HCT116 (cell line): Measurements from ENCODE around the gene ISM1. TPM values are rescaled to one million over a fixed set of nuclear protein-coding genes. Genes with fewer than 3 reads are reported as not detected.

Source experiments
- ATAC-seq: fragments of 200-7000 bp; cut with Tn5 transposase; 2 replicates; pipeline ENCODE4 v1.9.1; 2020; ENCODE audit warnings: mild to moderate bottlenecking, moderate library complexity
- BruUV-seq: library from RNA; stranded (reverse); fragments of 400-500 nt; replicated peaks from 2 replicates; lab custom pipeline; 2021; lab: Mats Ljungman, UMichigan
- CTCF ChIA-PET: fragments of 300-600 bp; sonication (Branson Sonifier 250); formaldehyde crosslinking; loops from one replicate; lab custom pipeline; 2021; ENCODE audit warnings: antibody characterized with exemption; lab: Charles Lee
- POLR2A ChIA-PET: fragments of 300-600, 350-600 bp; sonication (Branson Sonifier 250); formaldehyde crosslinking; loops from one replicate; lab custom pipeline; 2021; ENCODE audit warnings: antibody characterized with exemption; lab: Charles Lee
- RAD21 ChIA-PET, 2 experiments: fragments of 300-600 bp; sonication (Branson Sonifier 250); formaldehyde crosslinking; loops; one replicate each; lab custom pipeline; 2023; ENCODE audit warnings: low total read pairs in 2 of 2; ENCODE audit not compliant: uncharacterized antibody in 2 of 2, unreplicated experiment in 2 of 2, low non-redundant PET in 1 of 2; lab: Charles Lee
- DNase-seq: peaks from one replicate; pipeline ENCODE4 v3.0.0-alpha.2; 2010; ENCODE audit warnings: low read depth, low spot score
- H2AFZ ChIP-seq: fragments of 200-600 bp; shearing (Covaris generic), sonication (generic); 2 replicates; pipeline ENCODE4 v1.6.1; 2017; ENCODE audit warnings: low read depth, mixed run types, mixed read lengths, antibody characterized with exemption, low read length; ENCODE audit not compliant: poor library complexity, severe bottlenecking
- H3K27ac ChIP-seq: 2 replicates; pipeline ENCODE4 v1.5.1; 2012; ENCODE audit warnings: low read depth, low read length
- H3K27me3 ChIP-seq: fragments of 200-600 bp; sonication (generic); 2 replicates; pipeline ENCODE4 v1.6.1; 2016; ENCODE audit warnings: mixed run types, low read length, mixed read lengths; ENCODE audit not compliant: insufficient read depth
- H3K36me3 ChIP-seq, 2 experiments: fragments of 200-500 bp in 1 of 2; fragments of 200-600 bp in 1 of 2; sonication (Bioruptor generic) in 1 of 2; sonication (generic) in 1 of 2; 2 replicates each; pipeline versions ENCODE4 v1.5.1 to v1.6.1; 2014 to 2016; ENCODE audit warnings: low read length in 2 of 2, inconsistent platforms in 1 of 2, mixed read lengths in 1 of 2, mixed run types in 1 of 2; ENCODE audit not compliant: insufficient read depth in 2 of 2, control insufficient read depth in 1 of 2
- H3K4me1 ChIP-seq, 2 experiments: fragments of 200-600 bp in 1 of 2; sonication (generic) in 1 of 2; 2 replicates each; pipeline versions ENCODE4 v1.5.1 to v1.6.1; 2012 to 2017; ENCODE audit warnings: low read length in 2 of 2, inconsistent platforms in 1 of 2, mild to moderate bottlenecking in 1 of 2, mixed read lengths in 1 of 2, mixed run types in 1 of 2, moderate library complexity in 1 of 2; ENCODE audit not compliant: insufficient read depth in 2 of 2, control insufficient read depth in 1 of 2
- H3K4me2 ChIP-seq: fragments of 200-600 bp; sonication (generic); 2 replicates; pipeline ENCODE4 v1.6.1; 2017; ENCODE audit warnings: mixed run types, low read length, mixed read lengths
- H3K4me3 ChIP-seq, 2 experiments: fragments of 200-600 bp in 1 of 2; sonication (generic) in 1 of 2; replicated peaks in 1 of 2; 2 replicates each; pipeline ENCODE4 v1.5.1; 2011 to 2016; ENCODE audit warnings: low read length in 2 of 2, control low read depth in 1 of 2, low read depth in 1 of 2, mild to moderate bottlenecking in 1 of 2, mixed read lengths in 1 of 2, mixed run types in 1 of 2
- H3K79me2 ChIP-seq: fragments of 200-600 bp; sonication (generic); 2 replicates; pipeline ENCODE4 v1.6.1; 2017; ENCODE audit warnings: mild to moderate bottlenecking, mixed run types, low read length, moderate library complexity, mixed read lengths; ENCODE audit not compliant: insufficient read depth
- H3K9ac ChIP-seq: fragments of 200-600 bp; sonication (generic); 2 replicates; pipeline ENCODE4 v1.6.1; 2016; ENCODE audit warnings: low read length, mixed read lengths
- H3K9me2 ChIP-seq: fragments of 200-600 bp; sonication (generic), shearing (Covaris generic); 2 replicates; pipeline ENCODE4 v1.6.1; 2017; ENCODE audit warnings: mixed run types, mild to moderate bottlenecking, moderate library complexity; ENCODE audit not compliant: insufficient read depth
- H3K9me3 ChIP-seq, 2 experiments: fragments of 200-500 bp in 1 of 2; fragments of 200-600 bp in 1 of 2; sonication (Bioruptor generic) in 1 of 2; sonication (generic) in 1 of 2; 2 replicates each; pipeline ENCODE4 v1.6.1; 2014 to 2017; ENCODE audit warnings: low read length in 2 of 2, mixed read lengths in 2 of 2, inconsistent platforms in 1 of 2, low read depth in 1 of 2, mild to moderate bottlenecking in 1 of 2, mixed run types in 1 of 2, moderate library complexity in 1 of 2; ENCODE audit not compliant: control insufficient read depth in 1 of 2, insufficient read depth in 1 of 2
- H4K20me1 ChIP-seq: fragments of 200-600 bp; sonication (generic), shearing (Covaris generic); 2 replicates; pipeline ENCODE4 v1.6.1; 2017; ENCODE audit warnings: mixed run types, mild to moderate bottlenecking, moderate library complexity; ENCODE audit not compliant: insufficient read depth
- CBX3 ChIP-seq: IDR thresholded peaks from 2 replicates; pipeline ENCODE4 v1.6.1; 2012; ENCODE audit warnings: low read depth
- CEBPB ChIP-seq: IDR thresholded peaks from 2 replicates; pipeline ENCODE4 v1.6.1; 2012; ENCODE audit warnings: low read depth
- EGR1 ChIP-seq: IDR thresholded peaks from 2 replicates; pipeline ENCODE4 v1.6.1; 2012; ENCODE audit warnings: low read depth
- ELF1 ChIP-seq: IDR thresholded peaks from 2 replicates; pipeline ENCODE4 v1.6.1; 2012; ENCODE audit warnings: low read depth, borderline replicate concordance
- EZH2phosphoT487 ChIP-seq: fragments of 200-600 bp; IDR thresholded peaks from 2 replicates; pipeline ENCODE4 v1.6.1; 2018; ENCODE audit warnings: antibody characterized with exemption, borderline replicate concordance
- FOSL1 ChIP-seq: IDR thresholded peaks from 2 replicates; pipeline ENCODE4 v1.6.1; 2012; ENCODE audit warnings: low read depth
- JUND ChIP-seq: IDR thresholded peaks from 2 replicates; pipeline ENCODE4 v1.6.1; 2012
- POLR2A ChIP-seq: IDR thresholded peaks from 2 replicates; pipeline ENCODE4 v1.7.0; 2011; ENCODE audit warnings: borderline replicate concordance; ENCODE audit not compliant: insufficient read depth, insufficient read length; ENCODE audit errors: extremely low read depth
- POLR2AphosphoS5 ChIP-seq: IDR thresholded peaks from 2 replicates; pipeline ENCODE4 v1.6.1; 2011; ENCODE audit warnings: mild to moderate bottlenecking, low read depth, low read length, moderate library complexity
- RAD21 ChIP-seq: IDR thresholded peaks from 2 replicates; pipeline ENCODE4 v1.6.1; 2012; ENCODE audit warnings: low read depth, mild to moderate bottlenecking
- SIN3A ChIP-seq: IDR thresholded peaks from 2 replicates; pipeline ENCODE4 v1.6.1; 2012; ENCODE audit warnings: low read depth
- SRF ChIP-seq: IDR thresholded peaks from 2 replicates; pipeline ENCODE4 v1.6.1; 2012; ENCODE audit warnings: low read depth
- TCF7L2 ChIP-seq: IDR thresholded peaks from 2 replicates; pipeline ENCODE4 v1.7.0; 2011; ENCODE audit warnings: borderline replicate concordance, inconsistent platforms; ENCODE audit not compliant: insufficient read depth, insufficient read length; ENCODE audit errors: extremely low read depth
- YY1 ChIP-seq: IDR thresholded peaks from 2 replicates; pipeline ENCODE4 v1.6.1; 2011; ENCODE audit warnings: low read length, low read depth, moderate library complexity, mild to moderate bottlenecking; ENCODE audit not compliant: insufficient replicate concordance; ENCODE audit errors: extremely low read depth
- ZFX ChIP-seq: fragments of 450-650 bp; IDR thresholded peaks from 2 replicates; pipeline ENCODE4 v1.6.1; 2017
- intact Hi-C: fragments of 100-400 bp; cut with micrococcal nuclease; formaldehyde crosslinking; loops from 2 replicates; pipeline ENCODE4 v1.10.0; 2022
- total RNA-seq: library from RNA; stranded (reverse); gene quantifications from one replicate; pipeline ENCODE4 v1.2.1, GENCODE V29; 2021; ENCODE audit not compliant: unreplicated experiment
- TF ChIP-seq, protein P1 (sequence below): IDR thresholded peaks from 2 replicates; pipeline ENCODE4 v1.6.1; 2011; ENCODE audit warnings: mild to moderate bottlenecking, low read length, moderate library complexity; ENCODE audit not compliant: insufficient replicate concordance; ENCODE audit errors: extremely low read depth
- TF ChIP-seq, protein P2 (sequence below): IDR thresholded peaks from 2 replicates; pipeline ENCODE4 v1.6.1; 2012
- TF ChIP-seq, protein P3 (sequence below), 3 experiments: fragments of 200-600 bp in 1 of 3; sonication (generic) in 1 of 3; IDR thresholded peaks in 2 of 3; conservative IDR thresholded peaks in 1 of 3; 2 replicates each; pipeline ENCODE4 v1.5.1; 2012 to 2017; ENCODE audit warnings: low read depth in 2 of 3, low read length in 2 of 3, antibody characterized with exemption in 1 of 3, borderline replicate concordance in 1 of 3, control low read depth in 1 of 3, mild to moderate bottlenecking in 1 of 3, mixed read lengths in 1 of 3, mixed run types in 1 of 3, moderate library complexity in 1 of 3; ENCODE audit not compliant: insufficient read depth in 1 of 3
- TF ChIP-seq, protein P4 (sequence below): IDR thresholded peaks from 2 replicates; pipeline ENCODE4 v1.6.1; 2012; ENCODE audit warnings: low read depth

The ISM1 gene
- total RNA-seq, 1 experiment from 2014 or later = 0.37 TPM

DNA sequence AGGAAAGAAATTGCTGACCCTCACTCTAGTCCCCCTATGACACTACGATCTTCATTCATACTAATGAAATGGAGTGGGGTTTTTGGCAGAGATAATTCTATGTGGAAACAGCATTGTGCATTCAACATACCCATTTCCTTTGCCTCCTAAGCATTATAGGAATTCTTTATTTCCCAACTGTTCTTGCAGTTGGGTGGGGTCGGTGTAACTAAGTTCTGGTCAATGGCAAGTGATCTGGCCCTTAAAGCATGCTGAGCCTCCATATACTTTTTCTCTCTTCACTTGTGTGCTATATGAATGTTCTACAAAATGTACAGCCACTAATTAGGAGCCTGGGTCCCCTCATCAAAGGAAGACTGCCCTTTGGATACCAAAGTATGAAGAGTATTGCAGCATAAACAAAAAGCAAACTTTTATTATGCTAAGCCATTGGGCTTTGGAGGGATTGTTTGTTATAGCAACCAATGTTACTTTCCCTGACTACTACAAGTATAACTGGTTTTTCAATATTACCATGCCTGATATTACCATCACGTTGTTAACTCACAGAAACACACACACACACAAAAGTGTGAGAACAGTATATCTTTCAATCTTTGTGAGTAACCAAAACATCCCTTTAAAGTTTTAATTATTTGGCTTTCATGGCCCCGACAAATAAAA is 9.0 kb upstream of the ISM1 start:
- H3K27ac ChIP-seq = no peak overlapping the region
- no peaks in the 10 kb centered on the region for H3K9me2 ChIP-seq
- H2AFZ ChIP-seq = no peak overlapping the region
- peaks cover 32% of the 10 kb centered on the region for H3K27me3 ChIP-seq
- no peaks in the 10 kb centered on the region for H3K79me2 ChIP-seq
- H3K9me3 ChIP-seq = no peaks in the 10 kb centered on the region
- TF ChIP-seq SRF = no peak
- TF ChIP-seq POLR2AphosphoS5 = no peak
- TF ChIP-seq FOSL1 = no peak
- TF ChIP-seq EGR1 = no peak
- TF ChIP-seq, protein P1, sequence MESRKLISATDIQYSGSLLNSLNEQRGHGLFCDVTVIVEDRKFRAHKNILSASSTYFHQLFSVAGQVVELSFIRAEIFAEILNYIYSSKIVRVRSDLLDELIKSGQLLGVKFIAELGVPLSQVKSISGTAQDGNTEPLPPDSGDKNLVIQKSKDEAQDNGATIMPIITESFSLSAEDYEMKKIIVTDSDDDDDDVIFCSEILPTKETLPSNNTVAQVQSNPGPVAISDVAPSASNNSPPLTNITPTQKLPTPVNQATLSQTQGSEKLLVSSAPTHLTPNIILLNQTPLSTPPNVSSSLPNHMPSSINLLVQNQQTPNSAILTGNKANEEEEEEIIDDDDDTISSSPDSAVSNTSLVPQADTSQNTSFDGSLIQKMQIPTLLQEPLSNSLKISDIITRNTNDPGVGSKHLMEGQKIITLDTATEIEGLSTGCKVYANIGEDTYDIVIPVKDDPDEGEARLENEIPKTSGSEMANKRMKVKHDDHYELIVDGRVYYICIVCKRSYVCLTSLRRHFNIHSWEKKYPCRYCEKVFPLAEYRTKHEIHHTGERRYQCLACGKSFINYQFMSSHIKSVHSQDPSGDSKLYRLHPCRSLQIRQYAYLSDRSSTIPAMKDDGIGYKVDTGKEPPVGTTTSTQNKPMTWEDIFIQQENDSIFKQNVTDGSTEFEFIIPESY = no peak
- TF ChIP-seq, protein P2, sequence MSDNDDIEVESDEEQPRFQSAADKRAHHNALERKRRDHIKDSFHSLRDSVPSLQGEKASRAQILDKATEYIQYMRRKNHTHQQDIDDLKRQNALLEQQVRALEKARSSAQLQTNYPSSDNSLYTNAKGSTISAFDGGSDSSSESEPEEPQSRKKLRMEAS = no peak
- TF ChIP-seq YY1 = no peak
- no peak for TF ChIP-seq ZFX
- TF ChIP-seq, protein P3, sequence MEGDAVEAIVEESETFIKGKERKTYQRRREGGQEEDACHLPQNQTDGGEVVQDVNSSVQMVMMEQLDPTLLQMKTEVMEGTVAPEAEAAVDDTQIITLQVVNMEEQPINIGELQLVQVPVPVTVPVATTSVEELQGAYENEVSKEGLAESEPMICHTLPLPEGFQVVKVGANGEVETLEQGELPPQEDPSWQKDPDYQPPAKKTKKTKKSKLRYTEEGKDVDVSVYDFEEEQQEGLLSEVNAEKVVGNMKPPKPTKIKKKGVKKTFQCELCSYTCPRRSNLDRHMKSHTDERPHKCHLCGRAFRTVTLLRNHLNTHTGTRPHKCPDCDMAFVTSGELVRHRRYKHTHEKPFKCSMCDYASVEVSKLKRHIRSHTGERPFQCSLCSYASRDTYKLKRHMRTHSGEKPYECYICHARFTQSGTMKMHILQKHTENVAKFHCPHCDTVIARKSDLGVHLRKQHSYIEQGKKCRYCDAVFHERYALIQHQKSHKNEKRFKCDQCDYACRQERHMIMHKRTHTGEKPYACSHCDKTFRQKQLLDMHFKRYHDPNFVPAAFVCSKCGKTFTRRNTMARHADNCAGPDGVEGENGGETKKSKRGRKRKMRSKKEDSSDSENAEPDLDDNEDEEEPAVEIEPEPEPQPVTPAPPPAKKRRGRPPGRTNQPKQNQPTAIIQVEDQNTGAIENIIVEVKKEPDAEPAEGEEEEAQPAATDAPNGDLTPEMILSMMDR (IDR thresholded peaks at IDR 0.05 in 2 of 3, conservative IDR thresholded peaks at IDR 0.05 in 1 of 3; ENCODE audit: borderline replicate concordance in 1 of 3, insufficient read depth in 1 of 3, low read depth in 2 of 3, low read length in 2 of 3) = no peak
- no peak for TF ChIP-seq POLR2A
- TF ChIP-seq CEBPB = no peak
- TF ChIP-seq, protein P4, sequence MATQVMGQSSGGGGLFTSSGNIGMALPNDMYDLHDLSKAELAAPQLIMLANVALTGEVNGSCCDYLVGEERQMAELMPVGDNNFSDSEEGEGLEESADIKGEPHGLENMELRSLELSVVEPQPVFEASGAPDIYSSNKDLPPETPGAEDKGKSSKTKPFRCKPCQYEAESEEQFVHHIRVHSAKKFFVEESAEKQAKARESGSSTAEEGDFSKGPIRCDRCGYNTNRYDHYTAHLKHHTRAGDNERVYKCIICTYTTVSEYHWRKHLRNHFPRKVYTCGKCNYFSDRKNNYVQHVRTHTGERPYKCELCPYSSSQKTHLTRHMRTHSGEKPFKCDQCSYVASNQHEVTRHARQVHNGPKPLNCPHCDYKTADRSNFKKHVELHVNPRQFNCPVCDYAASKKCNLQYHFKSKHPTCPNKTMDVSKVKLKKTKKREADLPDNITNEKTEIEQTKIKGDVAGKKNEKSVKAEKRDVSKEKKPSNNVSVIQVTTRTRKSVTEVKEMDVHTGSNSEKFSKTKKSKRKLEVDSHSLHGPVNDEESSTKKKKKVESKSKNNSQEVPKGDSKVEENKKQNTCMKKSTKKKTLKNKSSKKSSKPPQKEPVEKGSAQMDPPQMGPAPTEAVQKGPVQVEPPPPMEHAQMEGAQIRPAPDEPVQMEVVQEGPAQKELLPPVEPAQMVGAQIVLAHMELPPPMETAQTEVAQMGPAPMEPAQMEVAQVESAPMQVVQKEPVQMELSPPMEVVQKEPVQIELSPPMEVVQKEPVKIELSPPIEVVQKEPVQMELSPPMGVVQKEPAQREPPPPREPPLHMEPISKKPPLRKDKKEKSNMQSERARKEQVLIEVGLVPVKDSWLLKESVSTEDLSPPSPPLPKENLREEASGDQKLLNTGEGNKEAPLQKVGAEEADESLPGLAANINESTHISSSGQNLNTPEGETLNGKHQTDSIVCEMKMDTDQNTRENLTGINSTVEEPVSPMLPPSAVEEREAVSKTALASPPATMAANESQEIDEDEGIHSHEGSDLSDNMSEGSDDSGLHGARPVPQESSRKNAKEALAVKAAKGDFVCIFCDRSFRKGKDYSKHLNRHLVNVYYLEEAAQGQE = no peak
- no peak for TF ChIP-seq JUND
- no peak for TF ChIP-seq TCF7L2
- no peak for TF ChIP-seq CBX3
- no peak for TF ChIP-seq SIN3A
- TF ChIP-seq ELF1 = no peak
- TF ChIP-seq EZH2phosphoT487 = no peak
- TF ChIP-seq RAD21 = no peak
- ChIA-PET RAD21 (no interaction called here), CTCF (no interaction called here), POLR2A (no interaction called here)
- no peak for ATAC-seq
- no peaks in the 10 kb centered on the region for H3K4me1 ChIP-seq
- no peak overlapping the region for H3K4me3 ChIP-seq
- H3K9ac ChIP-seq = no peak overlapping the region
- no peak for DNase-seq
- intact Hi-C loops = no loop called here
- H3K4me2 ChIP-seq = no peak overlapping the region
- no TSS peak for BruUV-seq
- H4K20me1 ChIP-seq = no peaks in the 10 kb centered on the region
- no peaks in the 10 kb centered on the region for H3K36me3 ChIP-seq
